CD4-positive, alpha-beta T cell treated with Interleukin-6 for 4 hours (primary cell): ENCODE measurements around the gene GTF3C5.
"Not testable (repeated sequence)": the region's sequence is repeated elsewhere in the genome, so short reads cannot be mapped to it uniquely, and the experiment has no call there.

ENCODE experiments used
- DNase-seq: peaks from one replicate; pipeline ENCODE4 v3.0.0-alpha.2; 2020; ENCODE audit warnings: mixed read lengths

The GTF3C5 gene

GRCh38 chr9:132996526-132996925 lies 34.3 kb upstream of the GTF3C5 start:
- DNase-seq: no peak

GRCh38 chr9:132997591-132997990 lies 33.2 kb upstream of the GTF3C5 start:
- DNase-seq: no peak

- not testable (repeated sequence) for DNase-seq
Observed at GRCh38 chr9:132998221-132998620, 32.6 kb upstream of the GTF3C5 start.

- no peak for DNase-seq
Observed at GRCh38 chr9:132998831-132999635, 31.8 kb upstream of the GTF3C5 start.

- DNase-seq: no peak
Observed at GRCh38 chr9:133002147-133003070, 28.4 kb upstream of the GTF3C5 start.

- DNase-seq: no peak
Observed at GRCh38 chr9:133003071-133003461, 27.7 kb upstream of the GTF3C5 start.

- no peak for DNase-seq
Observed at GRCh38 chr9:133003671-133004090, 27.1 kb upstream of the GTF3C5 start.

- DNase-seq: no peak
Observed at GRCh38 chr9:133004091-133004998, 26.5 kb upstream of the GTF3C5 start.

GRCh38 chr9:133004999-133005760 lies 25.6 kb upstream of the GTF3C5 start:
- DNase-seq: no peak

GRCh38 chr9:133005957-133006356 lies 24.8 kb upstream of the GTF3C5 start:
- DNase-seq: no peak

- no peak for DNase-seq
Observed at GRCh38 chr9:133006731-133007352, 24.0 kb upstream of the GTF3C5 start.

- no peak for DNase-seq
Observed at GRCh38 chr9:133008406-133008805, 22.4 kb upstream of the GTF3C5 start.

- DNase-seq: no peak
Observed at GRCh38 chr9:133008824-133009223, 22.0 kb upstream of the GTF3C5 start.

- no peak for DNase-seq
Observed at GRCh38 chr9:133009906-133010582, 20.8 kb upstream of the GTF3C5 start.

- DNase-seq: no peak
Observed at GRCh38 chr9:133014696-133015095, 16.1 kb upstream of the GTF3C5 start.

GRCh38 chr9:133023117-133023890 lies 7.5 kb upstream of the GTF3C5 start:
- DNase-seq: peak; percentile 66

- no peak for DNase-seq
Observed at GRCh38 chr9:133026426-133026825, 4.4 kb upstream of the GTF3C5 start.

- no peak for DNase-seq
Observed at GRCh38 chr9:133027134-133027533, 3.7 kb upstream of the GTF3C5 start.

GRCh38 chr9:133028221-133028620 lies 2.6 kb upstream of the GTF3C5 start:
- DNase-seq: no peak

GRCh38 chr9:133029994-133030316 lies 842 bp upstream of the GTF3C5 start:
- no peak for DNase-seq
